Smooth muscle cell (in vitro differentiated cells): Measurements from ENCODE around the gene EVI5. TPM values are rescaled to one million over a fixed set of nuclear protein-coding genes. Genes with fewer than 3 reads are reported as not detected.
A peak's percentile ranks its signal among the peaks of the same experiment; 100 is the strongest.

Experiments
- DNase-seq: peaks from one replicate; lab custom pipeline; 2025; ENCODE audit not compliant: unreplicated experiment; lab: John Stamatoyannopoulos, UW
- H2AFZ ChIP-seq: fragments of 200-600 bp; sonication (generic); 2 replicates; pipeline ENCODE4 v1.6.0; 2016; ENCODE audit warnings: antibody characterized with exemption, low read depth, mild to moderate bottlenecking
- H3F3A ChIP-seq: fragments of 200-600 bp; sonication (generic); 2 replicates; pipeline ENCODE4 v1.6.0; 2017; ENCODE audit warnings: antibody characterized with exemption, low read depth
- H3K27ac ChIP-seq: fragments of 200-600 bp; sonication (generic); 2 replicates; pipeline ENCODE4 v1.5.1; 2016; ENCODE audit warnings: low read depth, mild to moderate bottlenecking
- H3K27me3 ChIP-seq: fragments of 200-600 bp; sonication (generic); 2 replicates; pipeline ENCODE4 v1.6.1; 2016; ENCODE audit warnings: low read depth, mild to moderate bottlenecking
- H3K36me3 ChIP-seq: fragments of 200-600 bp; sonication (generic); 2 replicates; pipeline ENCODE4 v1.5.1; 2016; ENCODE audit warnings: low read depth
- H3K4me1 ChIP-seq: fragments of 200-600 bp; sonication (generic); 2 replicates; pipeline ENCODE4 v1.5.1; 2016; ENCODE audit warnings: low read depth
- H3K4me2 ChIP-seq: fragments of 200-600 bp; sonication (generic); 2 replicates; pipeline ENCODE4 v1.6.0; 2016; ENCODE audit warnings: mild to moderate bottlenecking
- H3K4me3 ChIP-seq: fragments of 200-600 bp; sonication (generic); 2 replicates; pipeline ENCODE4 v1.5.1; 2016; ENCODE audit warnings: mild to moderate bottlenecking
- H3K79me2 ChIP-seq: fragments of 200-600 bp; sonication (generic); 2 replicates; pipeline ENCODE4 v1.6.0; 2016; ENCODE audit warnings: low read depth, mild to moderate bottlenecking
- H3K9ac ChIP-seq: fragments of 200-600 bp; sonication (generic); 2 replicates; pipeline ENCODE4 v1.6.0; 2016; ENCODE audit warnings: low read depth
- H3K9me3 ChIP-seq: fragments of 200-600 bp; sonication (generic); replicated peaks from 2 replicates; pipeline ENCODE4 v1.5.1; 2016; ENCODE audit warnings: low read depth
- H4K20me1 ChIP-seq: fragments of 200-600 bp; sonication (generic); 2 replicates; pipeline ENCODE4 v1.6.0; 2016; ENCODE audit warnings: low read depth
- CTCF ChIP-seq: fragments of 200-600 bp; sonication (generic); IDR thresholded peaks from 2 replicates; pipeline ENCODE4 v1.5.1; 2017; ENCODE audit warnings: borderline replicate concordance, mild to moderate bottlenecking, antibody characterized with exemption; ENCODE audit not compliant: insufficient read depth, poor library complexity, severe bottlenecking
- WGBS: methylation state at CpG from one replicate; pipeline ENCODE4 v1.1.7; 2016; ENCODE audit warnings: low lambda C conversion rate; 5-methylcytosine and 5-hydroxymethylcytosine counted together
- polyA plus RNA-seq: library from polyadenylated mRNA; unstranded; fragments of >200 nt; fragmentation: Nextera tagmentation; extraction: Ambion mirVana; gene quantifications from 2 replicates; pipeline ENCODE4 v1.2.1, GENCODE V29; 2016
- total RNA-seq: library from RNA; depleted of rRNA; stranded (reverse); fragments of >200 nt; gene quantifications from 2 replicates; pipeline ENCODE4 v1.2.3, GENCODE V29; 2014

Gene EVI5
- total and polyA plus RNA-seq, 2 experiments from 2014 or later, result 35.4 to 47.6 TPM

GRCh38 chr1:92832537-92833114 lies 47.7 kb upstream of the EVI5 start:
- H3K9ac ChIP-seq, result peak overlapping the region; percentile 97
- no peaks in the 10 kb centered on the region for H3K27me3 ChIP-seq
- WGBS, result 2% methylated on average over 19 of the region's 19 CpGs
- peak overlapping the region; percentile 94 for H3K4me3 ChIP-seq
- H3F3A ChIP-seq, result peaks cover 14% of the 10 kb centered on the region
- no peaks in the 10 kb centered on the region for H3K9me3 ChIP-seq
- TF ChIP-seq CTCF, result no peak
- H3K4me1 ChIP-seq, result peaks cover 23% of the 10 kb centered on the region
- no peak for DNase-seq
- peaks cover 56% of the 10 kb centered on the region for H4K20me1 ChIP-seq
- H3K79me2 ChIP-seq, result peaks cover 58% of the 10 kb centered on the region
- H3K36me3 ChIP-seq, result peaks cover 16% of the 10 kb centered on the region
- H3K4me2 ChIP-seq, result peak overlapping the region; percentile 82
- peak overlapping the region; percentile 79 for H2AFZ ChIP-seq
- H3K27ac ChIP-seq, result peak overlapping the region; percentile 81

- peaks cover 12% of the 10 kb centered on the region for H3K36me3 ChIP-seq
- H3K4me2 ChIP-seq, result peak within 1 kb of the TSS; percentile 82
- peak within 1 kb of the TSS; percentile 81 for H3K27ac ChIP-seq
- peak; percentile 91 for DNase-seq
- peak within 1 kb of the TSS; percentile 97 for H3K9ac ChIP-seq
- H3K4me1 ChIP-seq, result peaks cover 23% of the 10 kb centered on the region
- peaks cover 51% of the 10 kb centered on the region for H3K79me2 ChIP-seq
- WGBS, result under 1% methylated on average over 57 of the region's 57 CpGs
- peak within 1 kb of the TSS; percentile 87 for H2AFZ ChIP-seq
- H3K27me3 ChIP-seq, result no peaks in the 10 kb centered on the region
- no peaks in the 10 kb centered on the region for H3K9me3 ChIP-seq
- peaks cover 49% of the 10 kb centered on the region for H4K20me1 ChIP-seq
- TF ChIP-seq CTCF, result peak; percentile 86
- peaks cover 7% of the 10 kb centered on the region for H3F3A ChIP-seq
- peak within 1 kb of the TSS; percentile 94 for H3K4me3 ChIP-seq
Observed at GRCh38 chr1:92831762-92832536, 47.0 kb upstream of the EVI5 start, which contains the start of gene RPL5. RPL5 (plus strand) TSS chr1:92832040; CDS start chr1:92832115, 75 bp downstream.

- no peaks in the 10 kb centered on the region for H3K27me3 ChIP-seq
- H3K27ac ChIP-seq, result no peak overlapping the region
- H3K9ac ChIP-seq, result no peak overlapping the region
- peaks cover 11% of the 10 kb centered on the region for H3K36me3 ChIP-seq
- peak overlapping the region; percentile 94 for H3K4me3 ChIP-seq
- WGBS, result 67% methylated on average over 4 of the region's 4 CpGs
- peaks cover 6% of the 10 kb centered on the region for H3F3A ChIP-seq
- H4K20me1 ChIP-seq, result peaks cover 43% of the 10 kb centered on the region
- no peak for TF ChIP-seq CTCF
- H3K79me2 ChIP-seq, result peaks cover 45% of the 10 kb centered on the region
- no peaks in the 10 kb centered on the region for H3K9me3 ChIP-seq
- H2AFZ ChIP-seq, result peak overlapping the region; percentile 87
- peak overlapping the region; percentile 53 for H3K4me2 ChIP-seq
- no peak for DNase-seq
- peaks cover 23% of the 10 kb centered on the region for H3K4me1 ChIP-seq
Observed at GRCh38 chr1:92831368-92831761, 46.5 kb upstream of the EVI5 start.
